ENCODE measurements around the gene KCNH3. TPM values are rescaled to one million over a fixed set of nuclear protein-coding genes. Genes with fewer than 3 reads are reported as not detected.

Gene KCNH3
- total and polyA plus RNA-seq, 2 of the 13 experiments (the other 11 are each of a cell fraction or from before 2014, with no cell fraction given), result 0.01 to 0.07 TPM

- BruUV-seq (replicated peaks), result no TSS peak
- ChIA-PET POLR2A (no interaction called here), CTCF (ENCODE audit: low intra/inter-chr PET ratio, low total read pairs) (no interaction called here)
- Histone ChIP-seq H3K27ac (ENCODE audit: extremely low read length, insufficient read depth, low read length) (no peak overlapping the region), H3K36me3 (replicated peaks in 1 of 2; ENCODE audit: control insufficient read depth in 1 of 2, insufficient read depth in 2 of 2, low read length in 2 of 2) (peaks cover 6 to 10% of the 10 kb centered on the region in 2 experiments; a peak in 4 of 5 replicates), H3K4me1 (ENCODE audit: insufficient read depth, low read length) (peaks cover 16% of the 10 kb centered on the region), H4K20me1 (ENCODE audit: insufficient read depth, low read length) (no peaks in the 10 kb centered on the region), H2AFZ (ENCODE audit: low read length) (no peak overlapping the region), H3K9ac (ENCODE audit: insufficient read depth, low read depth, low read length) (no peak overlapping the region), H3K27me3 (ENCODE audit: control insufficient read depth in 1 of 2, insufficient read depth in 2 of 2, low read length in 2 of 2) (no peaks in the 10 kb centered on the region), H3K4me2 (ENCODE audit: low read depth, low read length) (no peak overlapping the region), H3K4me3 (replicated peaks in 1 of 3; ENCODE audit: insufficient read depth in 1 of 3, low read depth in 2 of 3, low read length in 3 of 3) (no peak overlapping the region), H3K79me2 (ENCODE audit: insufficient read depth, low read length) (no peaks in the 10 kb centered on the region), H3K9me3 (ENCODE audit: low read length) (no peaks in the 10 kb centered on the region)
- FAIRE-seq (no peak), ATAC-seq (no peak), DNase-seq (ENCODE audit: low spot score) (no peak)
- in situ Hi-C loops (cut with HindIII; ENCODE audit: extremely low pct_ligation_motif_present, low pct_unique_long_range_greater_than_20kb), result no loop called here
- 91% methylated on average over 15 of the region's 16 CpGs for WGBS (ENCODE audit: low lambda C conversion rate)
- TF ChIP-seq SYNCRIP (IDR thresholded peaks at IDR 0.05; ENCODE audit: insufficient read depth, low read depth, low read length), result no peak
- TF ChIP-seq ZFP62 (CRISPR knock-in tag; IDR thresholded peaks at IDR 0.05), result no peak
- no peak for TF ChIP-seq ZEB1 (IDR thresholded peaks at IDR 0.05; ENCODE audit: insufficient replicate concordance, low read depth)
- TF ChIP-seq BORCS8-MEF2B (CRISPR knock-in tag; IDR thresholded peaks at IDR 0.05), result no peak
- no peak for TF ChIP-seq HNRNPLL (IDR thresholded peaks at IDR 0.05; ENCODE audit: low read depth, low read length, poor library complexity, severe bottlenecking)
- no peak for TF ChIP-seq NFIB (CRISPR knock-in tag; IDR thresholded peaks at IDR 0.05; ENCODE audit: borderline replicate concordance)
- TF ChIP-seq TMF1 (CRISPR knock-in tag; IDR thresholded peaks at IDR 0.05; ENCODE audit: low read depth), result no peak
- no peak for TF ChIP-seq KDM5B (CRISPR knock-in tag; IDR thresholded peaks at IDR 0.05; ENCODE audit: borderline replicate concordance)
- TF ChIP-seq FOSL1 (CRISPR knock-in tag; IDR thresholded peaks at IDR 0.05; ENCODE audit: borderline replicate concordance), result no peak
- TF ChIP-seq ZNF652 (CRISPR knock-in tag; IDR thresholded peaks at IDR 0.05; ENCODE audit: borderline replicate concordance, low read depth), result no peak
- no peak for TF ChIP-seq PBX3 (CRISPR knock-in tag; IDR thresholded peaks at IDR 0.05; ENCODE audit: borderline replicate concordance)
- no peak for TF ChIP-seq ZMYM3 (CRISPR knock-in tag; IDR thresholded peaks at IDR 0.05)
- no peak for TF ChIP-seq ZNF703 (CRISPR knock-in tag; IDR thresholded peaks at IDR 0.05; ENCODE audit: borderline replicate concordance)
- TF ChIP-seq RFX1 (IDR thresholded peaks at IDR 0.05), result no peak
- TF ChIP-seq SALL2 (CRISPR knock-in tag; IDR thresholded peaks at IDR 0.05), result no peak
- TF ChIP-seq, protein P1, sequence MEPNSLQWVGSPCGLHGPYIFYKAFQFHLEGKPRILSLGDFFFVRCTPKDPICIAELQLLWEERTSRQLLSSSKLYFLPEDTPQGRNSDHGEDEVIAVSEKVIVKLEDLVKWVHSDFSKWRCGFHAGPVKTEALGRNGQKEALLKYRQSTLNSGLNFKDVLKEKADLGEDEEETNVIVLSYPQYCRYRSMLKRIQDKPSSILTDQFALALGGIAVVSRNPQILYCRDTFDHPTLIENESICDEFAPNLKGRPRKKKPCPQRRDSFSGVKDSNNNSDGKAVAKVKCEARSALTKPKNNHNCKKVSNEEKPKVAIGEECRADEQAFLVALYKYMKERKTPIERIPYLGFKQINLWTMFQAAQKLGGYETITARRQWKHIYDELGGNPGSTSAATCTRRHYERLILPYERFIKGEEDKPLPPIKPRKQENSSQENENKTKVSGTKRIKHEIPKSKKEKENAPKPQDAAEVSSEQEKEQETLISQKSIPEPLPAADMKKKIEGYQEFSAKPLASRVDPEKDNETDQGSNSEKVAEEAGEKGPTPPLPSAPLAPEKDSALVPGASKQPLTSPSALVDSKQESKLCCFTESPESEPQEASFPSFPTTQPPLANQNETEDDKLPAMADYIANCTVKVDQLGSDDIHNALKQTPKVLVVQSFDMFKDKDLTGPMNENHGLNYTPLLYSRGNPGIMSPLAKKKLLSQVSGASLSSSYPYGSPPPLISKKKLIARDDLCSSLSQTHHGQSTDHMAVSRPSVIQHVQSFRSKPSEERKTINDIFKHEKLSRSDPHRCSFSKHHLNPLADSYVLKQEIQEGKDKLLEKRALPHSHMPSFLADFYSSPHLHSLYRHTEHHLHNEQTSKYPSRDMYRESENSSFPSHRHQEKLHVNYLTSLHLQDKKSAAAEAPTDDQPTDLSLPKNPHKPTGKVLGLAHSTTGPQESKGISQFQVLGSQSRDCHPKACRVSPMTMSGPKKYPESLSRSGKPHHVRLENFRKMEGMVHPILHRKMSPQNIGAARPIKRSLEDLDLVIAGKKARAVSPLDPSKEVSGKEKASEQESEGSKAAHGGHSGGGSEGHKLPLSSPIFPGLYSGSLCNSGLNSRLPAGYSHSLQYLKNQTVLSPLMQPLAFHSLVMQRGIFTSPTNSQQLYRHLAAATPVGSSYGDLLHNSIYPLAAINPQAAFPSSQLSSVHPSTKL (CRISPR knock-in tag; IDR thresholded peaks at IDR 0.05), result no peak
- no peak for TF ChIP-seq RARA (CRISPR knock-in tag; IDR thresholded peaks at IDR 0.05)
- intact Hi-C loops (cut with micrococcal nuclease; ENCODE audit: unreplicated experiment), result no loop called here
Observed at GRCh38 chr12:49585477-49586459, 46.9 kb downstream of the KCNH3 start.

Measured in HepG2 (cell line).